ENCODE data around the gene MACROD1. TPM values are rescaled to one million over a fixed set of nuclear protein-coding genes. Genes with fewer than 3 reads are reported as not detected.
"Not testable (repeated sequence)": the region's sequence is repeated elsewhere in the genome, so short reads cannot be mapped to it uniquely, and the experiment has no call there.

MACROD1 gene
- total and polyA plus RNA-seq, 2 donors (not counting 3 experiments of a cell fraction or from before 2014, with no cell fraction given), result 11.0 to 16.2 TPM

DNA sequence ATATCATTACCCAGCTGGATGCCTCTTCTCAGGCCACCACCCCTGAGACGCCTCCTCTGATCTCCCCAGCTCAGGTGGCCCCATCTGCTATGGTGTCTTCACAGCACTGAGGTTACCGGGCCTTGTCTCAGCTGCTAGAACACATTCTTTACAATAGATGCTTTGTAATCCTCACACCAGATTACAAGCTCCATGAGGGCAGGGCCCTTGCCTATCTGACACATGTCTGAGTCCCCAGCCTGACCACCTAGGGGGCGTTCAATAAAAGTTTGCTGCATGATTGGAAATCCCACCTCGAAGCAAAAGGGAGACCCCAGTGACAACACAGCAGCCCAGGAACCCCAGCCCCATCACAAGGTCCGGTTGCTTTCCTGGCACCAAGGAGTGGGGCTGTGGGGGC, 2.0 kb downstream of the MACROD1 start:
- H3K4me1 ChIP-seq (ENCODE audit: control insufficient read depth, extremely low read depth, insufficient read depth, low read length), result peaks cover 7% of the 10 kb centered on the region
- ChIA-PET POLR2A (no interaction called here), CTCF (interaction anchor here (0.5 to 1.7 kb wide), 4 partner anchors 11 to 164 kb away, joined by 3 to 5 read pairs (median 4); no protein-coding TSS in a partner anchor)
- BruUV-seq (replicated peaks), result no TSS peak
- no peak for TF ChIP-seq POLR2A (IDR thresholded peaks at IDR 0.05; ENCODE audit: low read depth, low read length)
- no peak for FAIRE-seq
- no peak overlapping the region for H2AFZ ChIP-seq (ENCODE audit: low read depth, low read length)
- H3K27ac ChIP-seq (ENCODE audit: insufficient read depth, low read depth, low read length), result no peak overlapping the region
- H3K4me2 ChIP-seq (ENCODE audit: insufficient read depth, low read length), result no peak overlapping the region
- dilution Hi-C loops (cut with MboI; ENCODE audit: extremely low pct_ligation_motif_present, low sequenced_read_pairs), result no loop called here
- H3K9me3 ChIP-seq (replicated peaks; ENCODE audit: control insufficient read depth, insufficient read depth, low read length), result no peaks in the 10 kb centered on the region
- no peaks in the 10 kb centered on the region for H3K27me3 ChIP-seq (ENCODE audit: control insufficient read depth in 2 of 2, insufficient read depth in 2 of 2, low read length in 2 of 2)
- H3K36me3 ChIP-seq (ENCODE audit: control insufficient read depth in 2 of 2, extremely low read depth in 1 of 2, insufficient read depth in 2 of 2, low read length in 2 of 2), result no peaks in the 10 kb centered on the region
- H3K9ac ChIP-seq (replicated peaks; ENCODE audit: extremely low read depth, insufficient read depth, low read length), result no peak overlapping the region
- intact Hi-C loops (cut with micrococcal nuclease), result no loop called here
- H3K79me2 ChIP-seq (ENCODE audit: control insufficient read depth, insufficient read depth, low read length), result peaks cover 11% of the 10 kb centered on the region
- no peaks in the 10 kb centered on the region for H3K9me1 ChIP-seq (replicated peaks; ENCODE audit: control insufficient read depth, extremely low read depth, insufficient read depth, low read length)
- DNase-seq (ENCODE audit: low read depth, low spot score), result no peak
- H3K4me3 ChIP-seq (replicated peaks in 1 of 3; ENCODE audit: insufficient read depth in 1 of 3, low read depth in 1 of 3, low read length in 3 of 3), result no peak overlapping the region
- no peaks in the 10 kb centered on the region for H4K20me1 ChIP-seq (replicated peaks; ENCODE audit: control insufficient read depth, extremely low read depth, insufficient read depth, low read length)

- intact Hi-C loops (cut with micrococcal nuclease); FAIRE-seq; dilution Hi-C loops (cut with MboI; ENCODE audit: extremely low pct_ligation_motif_present, low sequenced_read_pairs); H3K9me3 ChIP-seq (replicated peaks; ENCODE audit: control insufficient read depth, insufficient read depth, low read length); H3K4me3 ChIP-seq (replicated peaks in 1 of 3; ENCODE audit: insufficient read depth in 1 of 3, low read depth in 1 of 3, low read length in 3 of 3); H3K27me3 ChIP-seq (ENCODE audit: control insufficient read depth in 2 of 2, insufficient read depth in 2 of 2, low read length in 2 of 2); H3K4me2 ChIP-seq (ENCODE audit: insufficient read depth, low read length); BruUV-seq (replicated peaks); H3K36me3 ChIP-seq (ENCODE audit: control insufficient read depth in 2 of 2, extremely low read depth in 1 of 2, insufficient read depth in 2 of 2, low read length in 2 of 2); H2AFZ ChIP-seq (ENCODE audit: low read depth, low read length); H4K20me1 ChIP-seq (replicated peaks; ENCODE audit: control insufficient read depth, extremely low read depth, insufficient read depth, low read length); H3K9me1 ChIP-seq (replicated peaks; ENCODE audit: control insufficient read depth, extremely low read depth, insufficient read depth, low read length); H3K27ac ChIP-seq (ENCODE audit: insufficient read depth, low read depth, low read length); H3K4me1 ChIP-seq (ENCODE audit: control insufficient read depth, extremely low read depth, insufficient read depth, low read length); POLR2A ChIA-PET; H3K9ac ChIP-seq (replicated peaks; ENCODE audit: extremely low read depth, insufficient read depth, low read length); DNase-seq (ENCODE audit: low read depth, low spot score): not testable (repeated sequence)
- CTCF ChIA-PET, result interaction anchor here (0.7 to 1.6 kb wide), 3 partner anchors 7 to 15 kb away, joined by 3 to 5 read pairs (median 4); no protein-coding TSS in a partner anchor
- H3K79me2 ChIP-seq (ENCODE audit: control insufficient read depth, insufficient read depth, low read length), result peaks cover 11% of the 10 kb centered on the region
Measured at GRCh38 chr11:64162769-64163168, 3.1 kb downstream of the MACROD1 start.

DNA sequence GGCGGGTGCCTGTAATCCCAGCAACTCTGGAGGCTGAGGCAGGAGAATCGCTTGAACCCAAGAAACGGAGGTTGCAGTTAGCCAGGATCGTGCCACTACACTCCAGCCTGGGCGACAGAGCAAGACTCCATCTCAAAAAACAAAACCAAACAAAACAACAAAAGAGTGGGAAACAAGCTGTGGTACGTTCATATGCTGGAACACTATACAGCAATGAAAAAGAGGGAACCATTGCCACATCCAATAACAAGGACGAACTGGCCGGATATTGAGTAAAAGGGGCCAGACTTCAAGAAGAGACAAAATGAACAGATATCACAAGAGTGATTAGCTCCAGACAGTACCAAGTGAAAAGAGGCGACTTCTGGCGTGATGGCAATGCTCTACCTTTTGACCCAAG, 4.9 kb downstream of the MACROD1 start:
- DNase-seq (ENCODE audit: low read depth, low spot score) (no peak), FAIRE-seq (no peak)
- peaks cover 11% of the 10 kb centered on the region for H3K79me2 ChIP-seq (ENCODE audit: control insufficient read depth, insufficient read depth, low read length)
- no peak overlapping the region for H3K4me3 ChIP-seq (replicated peaks in 1 of 3; ENCODE audit: insufficient read depth in 1 of 3, low read depth in 1 of 3, low read length in 3 of 3)
- H3K27ac ChIP-seq (ENCODE audit: insufficient read depth, low read depth, low read length), result no peak overlapping the region
- TF ChIP-seq, protein P1, sequence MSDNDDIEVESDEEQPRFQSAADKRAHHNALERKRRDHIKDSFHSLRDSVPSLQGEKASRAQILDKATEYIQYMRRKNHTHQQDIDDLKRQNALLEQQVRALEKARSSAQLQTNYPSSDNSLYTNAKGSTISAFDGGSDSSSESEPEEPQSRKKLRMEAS (IDR thresholded peaks at IDR 0.05; ENCODE audit: insufficient read depth, insufficient read length), result no peak
- TF ChIP-seq, protein P2, sequence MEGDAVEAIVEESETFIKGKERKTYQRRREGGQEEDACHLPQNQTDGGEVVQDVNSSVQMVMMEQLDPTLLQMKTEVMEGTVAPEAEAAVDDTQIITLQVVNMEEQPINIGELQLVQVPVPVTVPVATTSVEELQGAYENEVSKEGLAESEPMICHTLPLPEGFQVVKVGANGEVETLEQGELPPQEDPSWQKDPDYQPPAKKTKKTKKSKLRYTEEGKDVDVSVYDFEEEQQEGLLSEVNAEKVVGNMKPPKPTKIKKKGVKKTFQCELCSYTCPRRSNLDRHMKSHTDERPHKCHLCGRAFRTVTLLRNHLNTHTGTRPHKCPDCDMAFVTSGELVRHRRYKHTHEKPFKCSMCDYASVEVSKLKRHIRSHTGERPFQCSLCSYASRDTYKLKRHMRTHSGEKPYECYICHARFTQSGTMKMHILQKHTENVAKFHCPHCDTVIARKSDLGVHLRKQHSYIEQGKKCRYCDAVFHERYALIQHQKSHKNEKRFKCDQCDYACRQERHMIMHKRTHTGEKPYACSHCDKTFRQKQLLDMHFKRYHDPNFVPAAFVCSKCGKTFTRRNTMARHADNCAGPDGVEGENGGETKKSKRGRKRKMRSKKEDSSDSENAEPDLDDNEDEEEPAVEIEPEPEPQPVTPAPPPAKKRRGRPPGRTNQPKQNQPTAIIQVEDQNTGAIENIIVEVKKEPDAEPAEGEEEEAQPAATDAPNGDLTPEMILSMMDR (IDR thresholded peaks at IDR 0.05; ENCODE audit: extremely low read depth in 1 of 2, insufficient read depth in 1 of 2, low read depth in 1 of 2, low read length in 2 of 2), result no peak
- TF ChIP-seq POLR2AphosphoS5 (IDR thresholded peaks at IDR 0.05; ENCODE audit: insufficient read depth, low read depth, low read length) (no peak), JUN (IDR thresholded peaks at IDR 0.05; ENCODE audit: borderline replicate concordance, insufficient read depth, insufficient read length, low read depth) (no peak), MYC (IDR thresholded peaks at IDR 0.05; ENCODE audit: low read depth, low read length) (no peak), POLR2A (IDR thresholded peaks at IDR 0.05; ENCODE audit: low read depth, low read length) (no peak), FOS (IDR thresholded peaks at IDR 0.05; ENCODE audit: borderline replicate concordance, insufficient read depth, low read length) (no peak), EZH2 (IDR thresholded peaks at IDR 0.05; ENCODE audit: borderline replicate concordance, low read depth, low read length, severe bottlenecking) (no peak), GATA2 (IDR thresholded peaks at IDR 0.05; ENCODE audit: insufficient read depth, insufficient read length, low read depth, low read length) (no peak)
- H2AFZ ChIP-seq (ENCODE audit: low read depth, low read length), result no peak overlapping the region
- dilution Hi-C loops (cut with MboI; ENCODE audit: extremely low pct_ligation_motif_present, low sequenced_read_pairs) (no loop called here), intact Hi-C loops (cut with micrococcal nuclease) (no loop called here)
- H4K20me1 ChIP-seq (replicated peaks; ENCODE audit: control insufficient read depth, extremely low read depth, insufficient read depth, low read length), result no peaks in the 10 kb centered on the region
- ChIA-PET POLR2A (no interaction called here), CTCF (interaction anchor here (1.6 kb wide), 1 partner anchor 13 kb away, joined by 4 read pairs; no protein-coding TSS in a partner anchor)
- no peaks in the 10 kb centered on the region for H3K36me3 ChIP-seq (ENCODE audit: control insufficient read depth in 2 of 2, extremely low read depth in 1 of 2, insufficient read depth in 2 of 2, low read length in 2 of 2)
- BruUV-seq (replicated peaks), result no TSS peak
- H3K9me1 ChIP-seq (replicated peaks; ENCODE audit: control insufficient read depth, extremely low read depth, insufficient read depth, low read length), result no peaks in the 10 kb centered on the region
- H3K27me3 ChIP-seq (ENCODE audit: control insufficient read depth in 2 of 2, insufficient read depth in 2 of 2, low read length in 2 of 2), result no peaks in the 10 kb centered on the region
- H3K4me1 ChIP-seq (ENCODE audit: control insufficient read depth, extremely low read depth, insufficient read depth, low read length), result peaks cover 7% of the 10 kb centered on the region
- H3K9ac ChIP-seq (replicated peaks; ENCODE audit: extremely low read depth, insufficient read depth, low read length), result no peak overlapping the region
- no peak overlapping the region for H3K4me2 ChIP-seq (ENCODE audit: insufficient read depth, low read length)
- no peaks in the 10 kb centered on the region for H3K9me3 ChIP-seq (replicated peaks; ENCODE audit: control insufficient read depth, insufficient read depth, low read length)

All from endothelial cell of umbilical vein (primary cell).